Measurements from ENCODE around the gene RYR2.

- TF ChIP-seq FOXM1 (IDR thresholded peaks at IDR 0.05; ENCODE audit: borderline replicate concordance) (no peak), ZNF384 (IDR thresholded peaks at IDR 0.05) (no peak), TARDBP (IDR thresholded peaks at IDR 0.05) (no peak), LEF1 (IDR thresholded peaks at IDR 0.05; ENCODE audit: borderline replicate concordance) (no peak), ELF4 (IDR thresholded peaks at IDR 0.05) (no peak), SUZ12 (IDR thresholded peaks at IDR 0.05) (no peak), FOXK2 (IDR thresholded peaks at IDR 0.05) (no peak), CTBP1 (IDR thresholded peaks at IDR 0.05; ENCODE audit: borderline replicate concordance) (no peak), FOXA1 (IDR thresholded peaks at IDR 0.05) (no peak), HDGF (IDR thresholded peaks at IDR 0.05; ENCODE audit: borderline replicate concordance) (no peak)
Measured at GRCh38 chr1:237018896-237019295, 23.1 kb upstream of the RYR2 start.

All from HEK293T (cell line).